GM12875 (cell line): ENCODE data around the gene DDO.
"Not testable (repeated sequence)": the region's sequence is repeated elsewhere in the genome, so short reads cannot be mapped to it uniquely, and the experiment has no call there.

Experiments used
- H3K4me3 ChIP-seq: one replicate; pipeline ENCODE4 v1.5.1; 2011; ENCODE audit warnings: low read depth, low read length, control low read depth
- TF ChIP-seq, protein P1 (sequence below): IDR thresholded peaks from 2 replicates; pipeline ENCODE4 v1.5.1; 2011; ENCODE audit warnings: low read depth, mild to moderate bottlenecking, control low read depth, inconsistent platforms, low read length, moderate library complexity, borderline replicate concordance; ENCODE audit not compliant: insufficient read depth

DDO gene

GRCh38 chr6:110415086-110415916 lies at the start of gene DDO:
DDO (minus strand) TSS chr6:110415575; CDS start chr6:110413462, 2,113 bp downstream.
- no peak within 1 kb of the TSS for H3K4me3 ChIP-seq
- TF ChIP-seq, protein P1, sequence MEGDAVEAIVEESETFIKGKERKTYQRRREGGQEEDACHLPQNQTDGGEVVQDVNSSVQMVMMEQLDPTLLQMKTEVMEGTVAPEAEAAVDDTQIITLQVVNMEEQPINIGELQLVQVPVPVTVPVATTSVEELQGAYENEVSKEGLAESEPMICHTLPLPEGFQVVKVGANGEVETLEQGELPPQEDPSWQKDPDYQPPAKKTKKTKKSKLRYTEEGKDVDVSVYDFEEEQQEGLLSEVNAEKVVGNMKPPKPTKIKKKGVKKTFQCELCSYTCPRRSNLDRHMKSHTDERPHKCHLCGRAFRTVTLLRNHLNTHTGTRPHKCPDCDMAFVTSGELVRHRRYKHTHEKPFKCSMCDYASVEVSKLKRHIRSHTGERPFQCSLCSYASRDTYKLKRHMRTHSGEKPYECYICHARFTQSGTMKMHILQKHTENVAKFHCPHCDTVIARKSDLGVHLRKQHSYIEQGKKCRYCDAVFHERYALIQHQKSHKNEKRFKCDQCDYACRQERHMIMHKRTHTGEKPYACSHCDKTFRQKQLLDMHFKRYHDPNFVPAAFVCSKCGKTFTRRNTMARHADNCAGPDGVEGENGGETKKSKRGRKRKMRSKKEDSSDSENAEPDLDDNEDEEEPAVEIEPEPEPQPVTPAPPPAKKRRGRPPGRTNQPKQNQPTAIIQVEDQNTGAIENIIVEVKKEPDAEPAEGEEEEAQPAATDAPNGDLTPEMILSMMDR, result no peak

DNA sequence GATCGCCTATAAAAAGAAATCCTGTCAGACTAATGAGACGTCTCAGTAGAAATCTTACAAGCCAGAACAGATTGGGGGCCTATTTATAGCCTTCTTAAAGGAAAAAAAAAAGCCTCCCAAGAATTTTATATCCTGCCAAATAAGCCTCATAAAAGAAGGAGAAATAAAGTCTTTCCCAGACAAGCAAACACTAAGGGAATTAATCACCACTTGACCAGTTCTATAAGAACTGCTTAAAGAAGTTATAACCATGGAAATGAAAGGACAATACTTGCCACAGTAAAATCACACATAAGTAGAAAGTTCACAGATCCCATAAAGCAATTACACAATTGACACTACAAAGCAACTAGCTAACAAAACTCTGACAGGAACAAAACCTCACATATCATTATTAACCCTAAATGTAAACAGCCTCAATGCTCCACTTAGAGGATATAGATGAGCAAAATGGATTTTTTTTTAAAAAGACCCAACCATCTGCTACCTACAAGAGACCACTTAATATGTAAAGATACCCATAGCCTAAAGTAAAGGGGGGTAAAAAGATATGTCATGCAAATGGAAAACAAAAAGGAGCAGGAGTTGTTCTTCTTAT lies 47.6 kb upstream of the DDO start:
- TF ChIP-seq, protein P1, result no peak

DNA sequence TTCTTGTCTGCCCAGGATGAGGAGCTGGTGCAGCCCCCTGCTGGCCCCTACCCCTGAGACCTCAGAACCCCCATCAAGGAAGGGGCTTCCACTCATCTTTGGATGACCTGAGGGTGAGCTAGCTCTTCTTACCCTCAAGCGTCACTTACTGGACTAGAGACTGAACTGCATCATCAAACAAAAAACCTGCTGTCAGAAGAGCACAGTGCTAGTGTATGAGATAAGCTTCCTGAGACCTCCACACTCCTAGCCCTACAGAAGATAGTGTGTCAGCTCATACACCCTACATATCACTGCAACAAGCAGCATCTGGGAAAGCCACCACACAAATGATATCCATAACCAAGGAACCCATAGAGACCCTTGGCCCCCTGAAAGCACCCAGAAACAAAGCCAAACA lies 46.0 kb upstream of the DDO start:
- H3K4me3 ChIP-seq, result no peak overlapping the region
- TF ChIP-seq, protein P1, result no peak

More for the DNA sequence above, 47.6 kb upstream of the DDO start:
- no peak overlapping the region for H3K4me3 ChIP-seq

DNA sequence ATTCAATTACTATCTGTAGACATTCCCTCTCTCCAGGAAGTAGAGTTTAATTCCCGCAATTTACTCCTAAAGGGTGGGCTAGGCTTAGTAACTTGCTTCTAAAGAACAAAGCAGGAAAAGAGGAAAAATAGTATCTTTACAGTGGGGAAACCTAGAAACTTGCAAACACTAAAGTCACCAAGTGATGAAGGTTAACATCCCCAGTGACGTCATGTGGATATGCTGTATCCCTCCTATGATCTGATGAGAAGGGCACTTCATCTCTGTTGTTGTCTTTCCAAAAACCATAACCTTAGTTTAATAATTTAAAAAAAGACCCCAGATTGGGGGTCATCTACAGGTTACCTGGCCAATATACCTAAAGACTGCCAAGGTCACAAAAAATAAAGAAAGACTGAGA lies 43.8 kb upstream of the DDO start:
- H3K4me3 ChIP-seq, result no peak overlapping the region
- TF ChIP-seq, protein P1, result no peak

- TF ChIP-seq, protein P1, result no peak
- H3K4me3 ChIP-seq, result no peak overlapping the region
These were observed 43.1 kb upstream of the DDO start for GRCh38 chr6:110458476-110458875.

DNA sequence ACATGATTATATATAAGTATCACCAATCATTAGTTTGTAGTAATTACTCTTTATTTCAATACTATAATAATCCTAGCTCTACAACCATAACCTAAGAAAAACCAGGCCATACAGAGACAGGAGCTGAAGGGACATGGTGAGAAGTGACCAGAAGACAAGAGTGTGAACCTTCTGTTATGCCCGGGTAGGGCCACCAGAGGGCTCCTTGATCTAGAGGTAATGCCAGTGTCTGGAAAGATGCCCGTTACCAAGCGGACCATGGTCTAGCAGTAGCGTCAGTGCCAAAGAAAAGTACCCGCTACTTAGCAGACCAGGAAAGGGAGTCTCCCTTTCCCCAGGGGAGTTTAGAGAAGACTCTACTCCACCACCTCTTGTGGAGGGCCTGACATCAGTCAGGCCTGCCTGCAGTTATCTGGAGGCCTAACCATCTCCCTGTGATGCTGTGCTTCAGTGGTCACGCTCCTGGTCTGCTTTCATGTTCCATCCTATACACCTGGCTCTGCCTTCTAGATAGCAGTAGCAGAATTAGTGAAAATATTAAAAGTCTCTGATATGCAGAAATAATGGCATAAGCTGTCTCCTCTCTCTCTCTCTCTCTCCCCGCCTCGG lies 42.3 kb upstream of the DDO start:
- TF ChIP-seq, protein P1, result peak; percentile 66; the same call in 1 of the 2 replicates
- not testable (repeated sequence) for H3K4me3 ChIP-seq

DNA sequence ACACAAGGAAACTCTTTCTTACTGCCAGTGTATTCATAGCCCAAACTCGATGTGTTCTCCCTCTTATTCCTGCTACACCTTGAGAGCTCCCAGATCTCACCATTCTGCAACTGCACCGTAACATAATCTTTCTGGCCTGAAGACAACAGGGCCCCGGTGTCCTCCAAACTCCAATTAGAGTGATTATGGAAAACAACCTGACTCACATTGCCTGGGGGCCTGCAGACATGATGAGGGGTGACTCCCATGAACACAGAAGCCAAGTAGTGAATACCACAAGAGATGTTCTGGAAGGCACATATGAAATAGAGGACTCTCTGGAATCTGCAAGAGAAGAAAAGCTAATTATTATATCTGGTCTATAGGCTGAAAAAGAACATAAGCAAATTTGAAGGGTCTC lies 41.3 kb upstream of the DDO start:
- H3K4me3 ChIP-seq, result no peak overlapping the region
- TF ChIP-seq, protein P1, result no peak
